ENCODE results near the gene SH3BP2. TPM values are rescaled to one million over a fixed set of nuclear protein-coding genes. Genes with fewer than 3 reads are reported as not detected.

Gene SH3BP2
- total and polyA plus RNA-seq, 10 of the 15 experiments (the other 5 are each of a cell fraction or from before 2014, with no cell fraction given) = 1.1 to 61.8 (median 23.9) TPM

GRCh38 chr4:2785613-2786012 is 7.3 kb upstream of the SH3BP2 start:
- ChIA-PET RAD21 (ENCODE audit: unreplicated experiment) (interaction anchor here (0.7 to 3.4 kb wide), 19 partner anchors 14 to 253 kb away, joined by 3 to 43 read pairs (median 5); partner anchors contain the start of genes FAM193A and TNIP2), SMC1A (ENCODE audit: uncharacterized antibody, unreplicated experiment) (interaction anchor here (0.7 to 4.3 kb wide), 15 partner anchors 14 to 316 kb away, joined by 3 to 49 read pairs (median 5); partner anchors contain the start of gene RNF4), POLR2A (interaction anchor here (0.5 to 4.4 kb wide), 15 partner anchors 13 to 523 kb away, joined by 3 to 57 read pairs (median 5); partner anchors contain the start of gene MXD4), CTCF (interaction anchor here (1.0 to 1.9 kb wide), 12 partner anchors 10 to 169 kb away, joined by 3 to 9 read pairs (median 4); no protein-coding TSS in a partner anchor)
- no peak overlapping the region for H3K4me2 ChIP-seq (ENCODE audit: control insufficient read depth, insufficient read depth)
- peak; percentile 46 for ATAC-seq
- BruUV-seq (replicated peaks) = no TSS peak
- peak; percentile 89 for FAIRE-seq
- H4K20me1 ChIP-seq (ENCODE audit: control insufficient read depth, insufficient read depth) = no peaks in the 10 kb centered on the region
- no peaks in the 10 kb centered on the region for H3K36me3 ChIP-seq (ENCODE audit: control insufficient read depth in 2 of 2, insufficient read depth in 2 of 2, low read length in 1 of 2)
- H3K79me2 ChIP-seq (ENCODE audit: control insufficient read depth, insufficient read depth, low read length) = no peaks in the 10 kb centered on the region
- H3K27me3 ChIP-seq (replicated peaks in 1 of 2; ENCODE audit: control insufficient read depth in 2 of 2, insufficient read depth in 2 of 2, low read length in 1 of 2) = no peaks in the 10 kb centered on the region
- peak; percentile 48 for DNase-seq (ENCODE audit: low read depth, low spot score)
- peaks cover 40% of the 10 kb centered on the region for H3K4me1 ChIP-seq (ENCODE audit: control insufficient read depth, insufficient read depth, low read length)
- in situ Hi-C loops (cut with MboI) = no loop called here
- intact Hi-C loops (cut with micrococcal nuclease; ENCODE audit: unreplicated experiment) = loop anchor here (2.0 kb wide), 1 partner anchor 15 kb away; no protein-coding TSS in a partner anchor
- TF ChIP-seq POLR2A (IDR thresholded peaks at IDR 0.05; ENCODE audit: low read depth, low read length) (peak; percentile 15; the same call in 1 of the 2 replicates), SPI1 (IDR thresholded peaks at IDR 0.05; ENCODE audit: borderline replicate concordance, insufficient read depth, low read depth, low read length) (peak; percentile 83), NFYB (IDR thresholded peaks at IDR 0.05; ENCODE audit: insufficient read depth, low read depth, low read length) (peak; percentile 74; the same call in 1 of the 2 replicates), TAF1 (IDR thresholded peaks at IDR 0.05; ENCODE audit: borderline replicate concordance, low read depth, low read length) (peak; percentile 32; the same call in 1 of the 2 replicates), CREM (IDR thresholded peaks at IDR 0.05; ENCODE audit: low read depth) (no peak), ZNF687 (IDR thresholded peaks at IDR 0.05) (peak; percentile 8; the same call in 1 of the 2 replicates), POLR2AphosphoS5 (IDR thresholded peaks at IDR 0.05; ENCODE audit: low read length) (peak; percentile 52; the same call in 1 of the 2 replicates), ZZZ3 (IDR thresholded peaks at IDR 0.05; ENCODE audit: control insufficient read depth, insufficient read length, low read depth) (no peak)
- peak overlapping the region; percentile 2; the same call in 1 of the 2 replicates for H2AFZ ChIP-seq (ENCODE audit: control insufficient read depth, low read depth, low read length)
- peak overlapping the region; percentile 35 for H3K9ac ChIP-seq (ENCODE audit: control insufficient read depth, insufficient read depth, low read length)
- peak overlapping the region; percentile 79 for H3K27ac ChIP-seq (ENCODE audit: control insufficient read depth, insufficient read depth)
- H3K4me3 ChIP-seq = no peak overlapping the region
- WGBS (ENCODE audit: insufficient coverage, insufficient replicate concordance, low lambda C conversion rate, missing lambda C conversion rate) = 19% methylated on average over 3 of the region's 4 CpGs
- peaks cover 10% of the 10 kb centered on the region; the same call in 2 of the 3 replicates for H3K9me3 ChIP-seq (replicated peaks; ENCODE audit: control insufficient read depth, insufficient read depth, low read length)
